A673 (cell line): ENCODE measurements around the gene BAIAP2L1. TPM values are rescaled to one million over a fixed set of nuclear protein-coding genes. Genes with fewer than 3 reads are reported as not detected.
A peak's percentile ranks its signal among the peaks of the same experiment; 100 is the strongest.
"Not testable (repeated sequence)": the region's sequence is repeated elsewhere in the genome, so short reads cannot be mapped to it uniquely, and the experiment has no call there.

Experiments
- BruUV-seq: library from RNA; stranded (reverse); fragments of 400-500 nt; replicated peaks from 2 replicates; lab custom pipeline; 2021; lab: Mats Ljungman, UMichigan
- CTCF ChIA-PET: fragments of 300-600 bp; sonication (Branson Sonifier 250); formaldehyde crosslinking; loops from one replicate; lab custom pipeline; 2022; ENCODE audit warnings: antibody characterized with exemption; lab: Charles Lee
- POLR2A ChIA-PET: fragments of 300-600 bp; sonication (Branson Sonifier 250); formaldehyde crosslinking; loops from one replicate; lab custom pipeline; 2022; ENCODE audit warnings: antibody characterized with exemption; ENCODE audit not compliant: low non-redundant PET; lab: Charles Lee
- DNase-seq: peaks from one replicate; pipeline ENCODE4 v3.0.0-alpha.2; 2015; ENCODE audit warnings: low spot score
- H3K27ac ChIP-seq: fragments of 200-600 bp; sonication (generic); 2 replicates; pipeline ENCODE4 v1.5.1; 2016; ENCODE audit warnings: mixed run types, low read depth, mild to moderate bottlenecking, mixed read lengths, antibody characterized with exemption, low read length; ENCODE audit not compliant: poor library complexity, severe bottlenecking
- H3K27me3 ChIP-seq: fragments of 200-600 bp; sonication (generic); replicated peaks from 2 replicates; pipeline ENCODE4 v1.6.1; 2017; ENCODE audit warnings: mixed run types, low read depth, mild to moderate bottlenecking, mixed read lengths, antibody characterized with exemption, low read length; ENCODE audit not compliant: insufficient read depth, poor library complexity
- H3K36me3 ChIP-seq: fragments of 200-600 bp; sonication (generic); 2 replicates; pipeline ENCODE4 v1.6.1; 2016; ENCODE audit warnings: mixed run types, mild to moderate bottlenecking, mixed read lengths, antibody characterized with exemption, low read length; ENCODE audit not compliant: insufficient read depth, poor library complexity, severe bottlenecking
- H3K4me1 ChIP-seq: fragments of 200-600 bp; sonication (generic); 2 replicates; pipeline ENCODE4 v1.6.1; 2017; ENCODE audit warnings: mixed run types, mild to moderate bottlenecking, mixed read lengths, antibody characterized with exemption, low read length; ENCODE audit not compliant: insufficient read depth, poor library complexity, severe bottlenecking
- H3K4me3 ChIP-seq: fragments of 200-600 bp; sonication (generic); 2 replicates; pipeline ENCODE4 v1.5.1; 2016; ENCODE audit warnings: low read depth, mixed run types, mild to moderate bottlenecking, mixed read lengths, low read length; ENCODE audit not compliant: poor library complexity, severe bottlenecking
- H3K9me3 ChIP-seq: fragments of 200-600 bp; sonication (generic); 2 replicates; pipeline ENCODE4 v1.6.1; 2016; ENCODE audit warnings: mixed run types, low read depth, mild to moderate bottlenecking, mixed read lengths, antibody characterized with exemption, low read length; ENCODE audit not compliant: poor library complexity, severe bottlenecking
- EZH2 ChIP-seq: fragments of 200-600 bp; sonication (generic); IDR thresholded peaks from 2 replicates; pipeline ENCODE4 v1.6.1; 2017; ENCODE audit warnings: borderline replicate concordance, low read depth, mild to moderate bottlenecking, mixed read lengths, antibody characterized with exemption, low read length; ENCODE audit not compliant: poor library complexity, severe bottlenecking
- intact Hi-C: fragments of 100-400 bp; cut with micrococcal nuclease; formaldehyde crosslinking; loops from one replicate; pipeline ENCODE4 v1.10.0; 2022; ENCODE audit not compliant: unreplicated experiment
- total RNA-seq: library from RNA; stranded (reverse); gene quantifications from 2 replicates; pipeline ENCODE4 v1.2.3, GENCODE V29; 2021
- TF ChIP-seq, protein P1 (sequence below): fragments of 300-800, 200-600 bp; sonication (generic); conservative IDR thresholded peaks from 2 replicates; pipeline ENCODE4 v1.5.1; 2017; ENCODE audit warnings: low read depth, mild to moderate bottlenecking, antibody characterized with exemption, low read length, moderate library complexity, mixed read lengths

BAIAP2L1 gene
- total RNA-seq, 1 experiment from 2014 or later = 0.77 TPM

- CTCF ChIA-PET = interaction anchor here (0.7 kb wide), 1 partner anchor 11 kb away, joined by 3 read pairs; no protein-coding TSS in a partner anchor
- DNase-seq = peak; percentile 47
- no TSS peak for BruUV-seq
Measured at GRCh38 chr7:98418636-98419315, 17.9 kb upstream of the BAIAP2L1 start.

DNA sequence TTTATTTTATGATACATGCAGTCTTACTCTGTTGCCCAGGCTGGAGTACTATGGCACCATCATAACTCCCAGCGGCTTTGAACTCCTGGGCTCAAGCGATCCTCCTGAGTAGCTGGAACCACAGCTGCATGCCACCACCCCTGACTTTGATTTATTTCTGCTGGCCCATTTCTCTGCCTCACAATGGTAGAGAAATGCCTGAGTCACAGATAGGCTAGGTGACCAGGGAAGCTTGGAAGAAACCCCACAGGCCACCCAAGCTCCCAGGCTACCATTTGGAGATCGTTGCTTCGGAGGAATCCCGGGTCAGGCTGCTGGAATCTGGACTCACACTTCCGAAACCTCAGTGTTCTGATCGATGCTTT, 17.4 kb upstream of the BAIAP2L1 start:
- BruUV-seq = no TSS peak
- Histone ChIP-seq H3K9me3 (no peaks in the 10 kb centered on the region), H3K27me3 (no peaks in the 10 kb centered on the region), H3K4me1 (no peaks in the 10 kb centered on the region), H3K27ac (no peak overlapping the region), H3K4me3 (no peak overlapping the region), H3K36me3 (no peaks in the 10 kb centered on the region)
- TF ChIP-seq, protein P1, sequence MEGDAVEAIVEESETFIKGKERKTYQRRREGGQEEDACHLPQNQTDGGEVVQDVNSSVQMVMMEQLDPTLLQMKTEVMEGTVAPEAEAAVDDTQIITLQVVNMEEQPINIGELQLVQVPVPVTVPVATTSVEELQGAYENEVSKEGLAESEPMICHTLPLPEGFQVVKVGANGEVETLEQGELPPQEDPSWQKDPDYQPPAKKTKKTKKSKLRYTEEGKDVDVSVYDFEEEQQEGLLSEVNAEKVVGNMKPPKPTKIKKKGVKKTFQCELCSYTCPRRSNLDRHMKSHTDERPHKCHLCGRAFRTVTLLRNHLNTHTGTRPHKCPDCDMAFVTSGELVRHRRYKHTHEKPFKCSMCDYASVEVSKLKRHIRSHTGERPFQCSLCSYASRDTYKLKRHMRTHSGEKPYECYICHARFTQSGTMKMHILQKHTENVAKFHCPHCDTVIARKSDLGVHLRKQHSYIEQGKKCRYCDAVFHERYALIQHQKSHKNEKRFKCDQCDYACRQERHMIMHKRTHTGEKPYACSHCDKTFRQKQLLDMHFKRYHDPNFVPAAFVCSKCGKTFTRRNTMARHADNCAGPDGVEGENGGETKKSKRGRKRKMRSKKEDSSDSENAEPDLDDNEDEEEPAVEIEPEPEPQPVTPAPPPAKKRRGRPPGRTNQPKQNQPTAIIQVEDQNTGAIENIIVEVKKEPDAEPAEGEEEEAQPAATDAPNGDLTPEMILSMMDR = no peak
- TF ChIP-seq EZH2 = no peak
- intact Hi-C loops = no loop called here
- DNase-seq = no peak
- ChIA-PET CTCF (interaction anchor here (0.7 kb wide), 1 partner anchor 11 kb away, joined by 3 read pairs; no protein-coding TSS in a partner anchor), POLR2A (no interaction called here)

More at GRCh38 chr7:98418636-98419315, 17.9 kb upstream of the BAIAP2L1 start:
- Histone ChIP-seq H3K36me3 (no peaks in the 10 kb centered on the region), H3K4me3 (no peak overlapping the region), H3K4me1 (no peaks in the 10 kb centered on the region), H3K9me3 (no peaks in the 10 kb centered on the region), H3K27ac (no peak overlapping the region), H3K27me3 (no peaks in the 10 kb centered on the region)
- intact Hi-C loops = no loop called here
- POLR2A ChIA-PET = no interaction called here
- TF ChIP-seq, protein P1 = no peak
- no peak for TF ChIP-seq EZH2

DNA sequence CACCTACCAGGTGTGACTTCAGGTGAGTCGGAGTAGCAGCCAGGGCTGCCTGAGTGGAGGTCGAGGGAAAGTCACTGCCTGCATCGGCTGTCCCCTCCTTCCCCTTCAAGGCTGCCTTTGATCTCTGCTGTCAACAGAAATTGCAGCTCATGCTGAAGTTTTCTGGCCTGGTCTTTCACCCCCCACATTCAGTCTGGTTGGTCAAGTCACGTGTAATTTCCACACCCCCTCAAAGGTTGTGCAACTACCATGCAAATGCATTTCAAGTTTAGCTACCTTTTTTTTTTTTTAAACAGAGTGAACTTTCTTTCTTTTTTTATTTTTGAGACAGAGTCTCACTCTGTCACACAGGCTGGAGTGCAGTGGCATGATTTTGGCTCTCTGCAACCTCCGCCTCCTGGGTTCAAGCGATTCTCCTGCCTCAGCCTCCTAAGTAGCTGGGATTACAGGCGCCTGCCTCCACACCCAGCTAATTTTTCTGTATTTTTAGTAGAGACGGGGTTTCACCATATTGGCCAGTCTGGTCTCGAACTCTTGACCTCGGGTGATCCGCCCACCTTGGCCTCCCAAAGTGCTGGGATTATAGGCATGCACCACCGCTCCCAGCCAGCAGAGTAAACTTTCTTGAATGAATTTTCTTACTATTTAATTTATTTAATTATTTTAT, 16.8 kb upstream of the BAIAP2L1 start:
- DNase-seq, H3K36me3 ChIP-seq, H3K4me3 ChIP-seq, BruUV-seq, H3K27me3 ChIP-seq, H3K4me1 ChIP-seq, H3K9me3 ChIP-seq, H3K27ac ChIP-seq, POLR2A ChIA-PET, intact Hi-C loops: not testable (repeated sequence)
- CTCF ChIA-PET = interaction anchor here (0.7 kb wide), 1 partner anchor 10 kb away, joined by 3 read pairs; no protein-coding TSS in a partner anchor
